Peyer's patch (tissue), 4 donors: Measurements from ENCODE around the gene FA2H.

Experiments
- CTCF ChIP-seq, 6 experiments: fragments of 450-650 bp in 4 of 6; fragments of 200-600 bp in 2 of 6; sonication (generic) in 1 of 6; IDR thresholded peaks; one replicate each; pipeline ENCODE4 v1.5.1; 2017 to 2019; ENCODE audit warnings: antibody characterized with exemption in 6 of 6, mild to moderate bottlenecking in 3 of 6, moderate library complexity in 1 of 6
- POLR2A ChIP-seq, 2 donors: fragments of 450-650 bp; IDR thresholded peaks; one replicate each; pipeline ENCODE4 v1.5.1; 2017; ENCODE audit warnings: antibody characterized with exemption in 2 of 2, mild to moderate bottlenecking in 2 of 2, moderate library complexity in 2 of 2

- no peak for TF ChIP-seq POLR2A (IDR thresholded peaks at IDR 0.05)
- no peak for TF ChIP-seq CTCF (IDR thresholded peaks at IDR 0.05)
Observed at GRCh38 chr16:74794668-74795067, 20.0 kb upstream of the FA2H start.
